LNCAP (cell line): ENCODE data around the gene PTPRO.

ENCODE experiments used
- TF ChIP-seq, protein P1 (sequence below): fragments of 450-650 bp; IDR thresholded peaks from 2 replicates; pipeline ENCODE4 v1.5.1; 2017; ENCODE audit warnings: mild to moderate bottlenecking

The PTPRO gene

GRCh38 chr12:15355766-15356165 lies 33.5 kb downstream of the PTPRO start:
- TF ChIP-seq, protein P1, sequence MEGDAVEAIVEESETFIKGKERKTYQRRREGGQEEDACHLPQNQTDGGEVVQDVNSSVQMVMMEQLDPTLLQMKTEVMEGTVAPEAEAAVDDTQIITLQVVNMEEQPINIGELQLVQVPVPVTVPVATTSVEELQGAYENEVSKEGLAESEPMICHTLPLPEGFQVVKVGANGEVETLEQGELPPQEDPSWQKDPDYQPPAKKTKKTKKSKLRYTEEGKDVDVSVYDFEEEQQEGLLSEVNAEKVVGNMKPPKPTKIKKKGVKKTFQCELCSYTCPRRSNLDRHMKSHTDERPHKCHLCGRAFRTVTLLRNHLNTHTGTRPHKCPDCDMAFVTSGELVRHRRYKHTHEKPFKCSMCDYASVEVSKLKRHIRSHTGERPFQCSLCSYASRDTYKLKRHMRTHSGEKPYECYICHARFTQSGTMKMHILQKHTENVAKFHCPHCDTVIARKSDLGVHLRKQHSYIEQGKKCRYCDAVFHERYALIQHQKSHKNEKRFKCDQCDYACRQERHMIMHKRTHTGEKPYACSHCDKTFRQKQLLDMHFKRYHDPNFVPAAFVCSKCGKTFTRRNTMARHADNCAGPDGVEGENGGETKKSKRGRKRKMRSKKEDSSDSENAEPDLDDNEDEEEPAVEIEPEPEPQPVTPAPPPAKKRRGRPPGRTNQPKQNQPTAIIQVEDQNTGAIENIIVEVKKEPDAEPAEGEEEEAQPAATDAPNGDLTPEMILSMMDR: no peak

GRCh38 chr12:15356951-15357364 lies 34.6 kb downstream of the PTPRO start:
- TF ChIP-seq, protein P1: no peak

GRCh38 chr12:15364221-15365160 lies 42.2 kb downstream of the PTPRO start:
- TF ChIP-seq, protein P1: no peak

DNA sequence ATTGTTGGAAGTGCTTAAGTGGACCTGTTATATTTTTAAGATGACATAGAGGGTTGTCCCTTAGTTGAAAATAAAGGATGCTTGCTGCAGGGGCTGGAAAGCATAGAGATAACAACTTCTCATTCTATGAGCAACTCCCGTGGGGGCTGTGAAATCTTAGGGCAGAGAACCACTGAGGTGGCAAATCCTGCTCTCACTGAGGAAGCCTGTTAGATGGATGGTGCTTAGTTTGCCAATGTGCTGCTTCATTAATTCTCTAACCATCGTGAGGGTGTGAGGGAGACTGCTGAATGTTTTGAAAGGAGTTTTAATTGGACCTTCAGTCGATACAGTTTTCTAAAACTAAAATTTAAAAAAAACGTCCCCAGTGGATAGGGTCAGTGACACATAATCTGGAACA lies 46.5 kb downstream of the PTPRO start:
- TF ChIP-seq, protein P1: no peak

DNA sequence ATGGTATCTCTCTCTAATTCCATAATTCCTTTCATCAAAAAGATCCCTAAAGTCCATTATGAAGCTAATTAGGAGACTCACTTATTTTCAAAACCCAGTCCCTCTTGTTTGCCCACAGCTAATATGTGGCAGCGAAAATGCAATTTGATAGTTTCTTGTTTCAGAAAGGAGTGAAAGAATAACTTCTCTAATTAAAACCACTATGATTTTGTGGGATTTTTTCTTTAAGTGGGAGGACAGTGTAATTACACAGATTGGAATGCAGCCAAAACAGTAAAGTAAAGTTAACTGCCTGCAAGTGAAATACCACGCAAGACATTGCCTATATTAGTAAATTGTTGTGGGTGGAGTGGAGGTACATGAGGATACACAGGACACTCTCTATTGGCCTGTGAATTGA lies 50.0 kb downstream of the PTPRO start:
- TF ChIP-seq, protein P1: no peak

DNA sequence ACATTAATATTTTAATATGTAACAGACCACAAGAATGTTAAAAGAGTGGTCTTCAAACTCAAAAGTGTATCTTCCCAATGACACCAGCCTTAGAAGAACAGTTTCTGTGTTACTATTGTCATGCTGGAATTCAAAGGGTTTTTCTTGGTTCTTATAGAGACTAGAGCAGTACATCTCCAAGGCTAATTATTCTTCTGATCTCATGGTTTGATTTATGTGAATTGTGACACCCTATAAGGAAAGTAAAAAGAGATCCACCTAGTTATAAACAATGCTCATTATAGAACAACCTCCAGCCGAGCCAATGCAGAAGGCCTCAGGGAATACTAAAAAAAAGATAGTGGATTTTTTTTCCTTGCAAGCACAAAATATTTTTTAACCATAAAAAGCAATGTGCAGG lies 65.5 kb downstream of the PTPRO start:
- TF ChIP-seq, protein P1: no peak

DNA sequence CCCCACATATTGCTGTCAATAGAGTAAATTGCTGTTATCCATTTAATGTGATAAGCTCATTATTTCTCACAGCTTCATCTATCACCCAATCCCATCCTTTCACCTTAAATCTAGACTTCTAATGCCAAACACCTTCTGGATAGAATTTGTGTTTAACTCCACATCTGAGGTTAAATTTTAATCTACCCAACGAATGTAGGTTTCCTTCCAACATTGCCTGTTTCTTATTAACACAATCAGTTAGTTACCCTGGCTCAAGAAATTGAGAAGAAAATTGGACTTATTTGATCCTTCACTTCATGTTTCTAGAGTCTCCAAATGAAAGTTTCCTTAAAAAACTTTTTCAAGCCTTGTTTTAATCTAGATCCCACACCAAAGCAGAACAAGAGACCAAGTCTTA lies 67.3 kb downstream of the PTPRO start:
- TF ChIP-seq, protein P1: no peak
